HepG2 (cell line): ENCODE measurements around the gene ACOT13. TPM values are rescaled to one million over a fixed set of nuclear protein-coding genes. Genes with fewer than 3 reads are reported as not detected.

Source experiments
- ATAC-seq: fragments of 200-7000 bp; cut with Tn5 transposase; 3 replicates; pipeline ENCODE4 v1.9.1; 2020; ENCODE audit warnings: mild to moderate bottlenecking, moderate library complexity
- BruUV-seq: library from RNA; stranded (reverse); fragments of 400-500 nt; replicated peaks from 2 replicates; lab custom pipeline; 2021; lab: Mats Ljungman, UMichigan
- CTCF ChIA-PET: fragments of 300-600 bp; formaldehyde crosslinking; extraction: SDS; loops from one replicate; lab custom pipeline; 2021; ENCODE audit warnings: low total read pairs, inconsistent platforms, low intra/inter-chr PET ratio; lab: Yijun Ruan, JAX
- POLR2A ChIA-PET: fragments of 350-600 bp; sonication (Branson Sonifier 250); formaldehyde crosslinking; loops from one replicate; lab custom pipeline; 2020; ENCODE audit warnings: antibody characterized with exemption, inconsistent platforms; lab: Yijun Ruan, JAX
- DNase-seq: peaks from one replicate; pipeline ENCODE4 v3.0.0-alpha.2; 2015; ENCODE audit warnings: low spot score
- FAIRE-seq: peaks from 3 replicates; lab custom pipeline; 2011; peaks lifted over from hg19 to GRCh38; lab: Jason Lieb, UNC
- H2AFZ ChIP-seq: one replicate; pipeline ENCODE4 v1.6.1; 2011; ENCODE audit warnings: low read length, inconsistent platforms
- H3K27ac ChIP-seq: fragments of 300-600 bp; 3 replicates; pipeline ENCODE4 v1.8.0; 2011; ENCODE audit warnings: mixed run types, mild to moderate bottlenecking, mixed read lengths, low read length, inconsistent platforms; ENCODE audit not compliant: insufficient read depth; ENCODE audit errors: extremely low read length
- H3K27me3 ChIP-seq, 2 experiments: fragments of 200-600 bp in 1 of 2; 2 replicates in 1 of 2; 3 replicates in 1 of 2; pipeline versions ENCODE4 v1.6.0 to v1.8.0; 2011; ENCODE audit warnings: low read length in 2 of 2, mild to moderate bottlenecking in 2 of 2, moderate library complexity in 2 of 2, inconsistent platforms in 1 of 2; ENCODE audit not compliant: insufficient read depth in 2 of 2, control insufficient read depth in 1 of 2
- H3K36me3 ChIP-seq, 2 experiments: fragments of 200-600 bp in 1 of 2; replicated peaks in 1 of 2; 2 replicates in 1 of 2; 3 replicates in 1 of 2; pipeline versions ENCODE4 v1.5.1 to v1.8.0; 2011; ENCODE audit warnings: low read length in 2 of 2, inconsistent platforms in 1 of 2; ENCODE audit not compliant: insufficient read depth in 2 of 2, control insufficient read depth in 1 of 2
- H3K4me1 ChIP-seq: 2 replicates; pipeline ENCODE4 v1.5.1; 2012; ENCODE audit warnings: low read length, inconsistent platforms; ENCODE audit not compliant: insufficient read depth
- H3K4me2 ChIP-seq: 2 replicates; pipeline ENCODE4 v1.6.0; 2011; ENCODE audit warnings: low read depth, low read length, inconsistent platforms
- H3K4me3 ChIP-seq, 3 experiments: fragments of 200-600 bp in 1 of 3; sonication (generic), shearing (Covaris generic) in 1 of 3; replicated peaks in 1 of 3; 2 replicates each; pipeline ENCODE4 v1.5.1; 2011 to 2016; ENCODE audit warnings: low read length in 3 of 3, inconsistent platforms in 2 of 3, low read depth in 2 of 3, mild to moderate bottlenecking in 2 of 3, control low read depth in 1 of 3, mixed read lengths in 1 of 3; ENCODE audit not compliant: insufficient read depth in 1 of 3
- H3K79me2 ChIP-seq: one replicate; pipeline ENCODE4 v1.6.1; 2011; ENCODE audit warnings: low read length, inconsistent platforms; ENCODE audit not compliant: insufficient read depth
- H3K9ac ChIP-seq: 2 replicates; pipeline ENCODE4 v1.6.0; 2011; ENCODE audit warnings: mild to moderate bottlenecking, low read depth, low read length, inconsistent platforms; ENCODE audit not compliant: insufficient read depth
- H3K9me3 ChIP-seq: 2 replicates; pipeline ENCODE4 v1.5.1; 2012; ENCODE audit warnings: mild to moderate bottlenecking, low read length
- H4K20me1 ChIP-seq: 2 replicates; pipeline ENCODE4 v1.6.0; 2011; ENCODE audit warnings: inconsistent platforms, mild to moderate bottlenecking, low read length, moderate library complexity; ENCODE audit not compliant: insufficient read depth
- CEBPB ChIP-seq: IDR thresholded peaks from 2 replicates; pipeline ENCODE4 v1.6.1; 2011; ENCODE audit warnings: low read depth, low read length, improper control_type of control experiment, borderline replicate concordance
- ZFP36 ChIP-seq: fragments of 150-350 bp; IDR thresholded peaks from 2 replicates; pipeline ENCODE4 v1.6.1; 2018; ENCODE audit warnings: borderline replicate concordance, low read length, low read depth; ENCODE audit not compliant: partially characterized antibody
- WGBS: methylation state at CpG from one replicate; pipeline ENCODE4 v1.1.6; 2017; ENCODE audit warnings: low lambda C conversion rate; 5-methylcytosine and 5-hydroxymethylcytosine counted together
- in situ Hi-C: cut with HindIII; loops from 2 replicates; pipeline ENCODE4 v1.10.0; 2017; ENCODE audit warnings: low pct_unique_long_range_greater_than_20kb; ENCODE audit not compliant: extremely low pct_ligation_motif_present
- intact Hi-C: fragments of 100-400 bp; cut with micrococcal nuclease; formaldehyde crosslinking; loops from one replicate; pipeline ENCODE4 v1.10.0; 2022; ENCODE audit not compliant: unreplicated experiment
- polyA plus RNA-seq, 8 experiments: library from polyadenylated mRNA; depleted of rRNA in 3 of 8; stranded (reverse) in 7 of 8; unstranded in 1 of 8; fragments of >200 nt; fragmentation: Illumina TruSeq in 4 of 8; extraction: Trizol in 4 of 8; gene quantifications; 2 replicates each; pipeline versions ENCODE4 v1.2.1 to v1.2.3, GENCODE V29; 2011 to 2016; ENCODE audit warnings: low read depth in 4 of 8, missing spikeins in 1 of 8, mixed read lengths in 1 of 8; ENCODE audit not compliant: insufficient read depth in 1 of 8
- total RNA-seq, 5 experiments: library from RNA; depleted of rRNA; stranded (reverse); fragments of >200 nt; fragmentation: Illumina TruSeq; extraction: Trizol; gene quantifications; 2 replicates each; pipeline ENCODE4 v1.2.3, GENCODE V29; 2016; ENCODE audit warnings: low read depth in 1 of 5
- TF ChIP-seq, protein P1 (sequence below): sonication (generic); formaldehyde crosslinking; IDR thresholded peaks from 2 replicates; pipeline ENCODE4 v1.5.0; 2020; ENCODE audit warnings: mild to moderate bottlenecking, low read depth, missing genetic modification reagents, borderline replicate concordance

Gene ACOT13
- total and polyA plus RNA-seq, 2 of the 13 experiments (the other 11 are each of a cell fraction or from before 2014, with no cell fraction given): 31.5 to 45.1 TPM

DNA sequence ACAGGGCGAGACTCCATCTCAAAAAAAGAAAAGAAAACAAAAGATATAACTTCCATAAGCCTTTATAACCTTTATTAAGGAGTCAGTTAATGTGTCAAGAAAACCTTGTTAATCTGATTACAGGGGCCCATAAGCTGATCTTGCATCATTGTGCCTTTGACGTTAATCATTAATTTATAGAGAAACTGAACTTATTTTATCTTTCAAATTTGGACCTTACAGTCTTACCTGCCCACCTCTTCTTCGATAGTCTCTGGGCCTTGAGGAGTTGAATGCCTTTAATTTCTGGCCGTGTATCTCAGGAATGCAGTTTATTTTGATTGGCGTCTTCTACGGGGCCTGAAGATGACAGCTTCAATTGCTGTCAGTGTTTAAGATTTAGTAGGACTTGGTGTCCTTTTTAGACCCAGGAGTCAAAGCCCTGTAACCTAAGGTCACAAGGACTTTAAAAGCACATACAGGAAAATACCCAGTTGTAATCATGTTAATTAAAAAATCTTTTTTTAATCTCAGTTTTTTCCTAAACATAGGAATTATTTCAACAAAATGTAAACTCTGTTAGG is 5.8 kb downstream of the ACOT13 start:
- H3K9me3 ChIP-seq: peaks cover 36% of the 10 kb centered on the region
- H3K36me3 ChIP-seq: no peaks in the 10 kb centered on the region
- CTCF ChIA-PET: no interaction called here
- intact Hi-C loops: no loop called here
- TF ChIP-seq CEBPB: no peak
- no peaks in the 10 kb centered on the region for H3K27me3 ChIP-seq
- H3K79me2 ChIP-seq: peaks cover under 1% of the 10 kb centered on the region
- no peak for DNase-seq
- 73% methylated on average over 6 of the region's 6 CpGs for whole genome bisulfite sequencing
- peaks cover 15% of the 10 kb centered on the region for H3K4me1 ChIP-seq
- POLR2A ChIA-PET: no interaction called here
- H3K4me3 ChIP-seq: no peak overlapping the region
- H3K9ac ChIP-seq: no peak overlapping the region
- no TSS peak for BruUV-seq
- no peak for ATAC-seq
- no peak overlapping the region for H3K4me2 ChIP-seq
- H2AFZ ChIP-seq: no peak overlapping the region
- no peak for FAIRE-seq
- H3K27ac ChIP-seq: no peak overlapping the region
- no peaks in the 10 kb centered on the region for H4K20me1 ChIP-seq
- in situ Hi-C loops: no loop called here

DNA sequence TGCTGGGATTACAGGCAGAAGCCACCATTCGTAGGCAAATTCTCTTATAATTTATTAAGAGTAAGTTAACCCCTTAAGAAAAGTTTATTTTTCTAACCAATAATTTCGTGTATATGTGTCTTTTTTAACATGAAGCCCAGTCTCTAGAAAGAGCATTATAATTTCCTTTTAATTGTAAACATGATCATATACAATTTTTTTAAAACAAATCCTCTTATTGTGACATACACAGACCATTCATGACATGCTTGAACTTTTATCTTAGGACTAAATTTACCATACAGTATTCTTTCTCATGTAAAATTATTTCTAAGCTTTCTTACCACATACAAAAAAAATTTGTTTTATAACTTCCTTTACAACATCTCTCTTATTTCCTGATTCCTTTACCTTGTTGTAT is 6.7 kb downstream of the ACOT13 start:
- H3K9ac ChIP-seq: no peak overlapping the region
- no peak overlapping the region for H3K4me2 ChIP-seq
- no peak overlapping the region for H3K4me3 ChIP-seq
- WGBS: 56% methylated on average over 2 of the region's 2 CpGs
- in situ Hi-C loops (no loop called here), intact Hi-C loops (no loop called here)
- ATAC-seq (no peak), DNase-seq (no peak), FAIRE-seq (no peak)
- ChIA-PET CTCF (no interaction called here), POLR2A (no interaction called here)
- no peaks in the 10 kb centered on the region for H3K36me3 ChIP-seq
- peaks cover 14% of the 10 kb centered on the region for H3K4me1 ChIP-seq
- H3K9me3 ChIP-seq: peaks cover 36% of the 10 kb centered on the region
- no TSS peak for BruUV-seq
- no peak overlapping the region for H3K27ac ChIP-seq
- no peaks in the 10 kb centered on the region for H4K20me1 ChIP-seq
- TF ChIP-seq, protein P1, sequence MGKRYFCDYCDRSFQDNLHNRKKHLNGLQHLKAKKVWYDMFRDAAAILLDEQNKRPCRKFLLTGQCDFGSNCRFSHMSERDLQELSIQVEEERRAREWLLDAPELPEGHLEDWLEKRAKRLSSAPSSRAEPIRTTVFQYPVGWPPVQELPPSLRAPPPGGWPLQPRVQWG (CRISPR knock-in tag): no peak
- TF ChIP-seq ZFP36: peak; percentile 90
- H2AFZ ChIP-seq: no peak overlapping the region
- H3K79me2 ChIP-seq: no peaks in the 10 kb centered on the region
- H3K27me3 ChIP-seq: no peaks in the 10 kb centered on the region
